ENCODE results near the gene TJP1.
"Not testable (repeated sequence)": the region's sequence is repeated elsewhere in the genome, so short reads cannot be mapped to it uniquely, and the experiment has no call there.

The TJP1 gene

DNA sequence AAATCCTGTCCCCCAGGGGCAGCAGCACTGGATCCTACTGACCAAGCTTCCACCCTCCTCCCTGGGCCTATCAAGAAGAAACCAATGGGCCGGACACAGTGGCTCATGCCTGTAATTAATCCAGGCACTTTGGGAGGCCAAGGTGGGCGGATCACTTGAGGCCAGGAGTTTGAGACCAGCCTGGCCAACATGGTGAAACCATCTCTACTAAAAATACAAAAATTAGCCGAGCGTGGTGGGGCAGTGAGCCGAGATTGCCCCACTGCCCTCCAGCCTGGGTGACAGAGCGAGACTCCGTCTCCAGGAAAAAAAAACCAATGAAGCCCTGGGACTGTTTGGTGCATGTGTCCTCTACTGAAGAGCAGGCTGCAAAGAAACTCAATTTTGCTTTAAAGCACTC, 125.8 kb downstream of the TJP1 start:
- not testable (repeated sequence) for H3K4me3 ChIP-seq (ENCODE audit: low read length); H3K27me3 ChIP-seq (ENCODE audit: control insufficient read depth, insufficient read depth, low read length)

DNA sequence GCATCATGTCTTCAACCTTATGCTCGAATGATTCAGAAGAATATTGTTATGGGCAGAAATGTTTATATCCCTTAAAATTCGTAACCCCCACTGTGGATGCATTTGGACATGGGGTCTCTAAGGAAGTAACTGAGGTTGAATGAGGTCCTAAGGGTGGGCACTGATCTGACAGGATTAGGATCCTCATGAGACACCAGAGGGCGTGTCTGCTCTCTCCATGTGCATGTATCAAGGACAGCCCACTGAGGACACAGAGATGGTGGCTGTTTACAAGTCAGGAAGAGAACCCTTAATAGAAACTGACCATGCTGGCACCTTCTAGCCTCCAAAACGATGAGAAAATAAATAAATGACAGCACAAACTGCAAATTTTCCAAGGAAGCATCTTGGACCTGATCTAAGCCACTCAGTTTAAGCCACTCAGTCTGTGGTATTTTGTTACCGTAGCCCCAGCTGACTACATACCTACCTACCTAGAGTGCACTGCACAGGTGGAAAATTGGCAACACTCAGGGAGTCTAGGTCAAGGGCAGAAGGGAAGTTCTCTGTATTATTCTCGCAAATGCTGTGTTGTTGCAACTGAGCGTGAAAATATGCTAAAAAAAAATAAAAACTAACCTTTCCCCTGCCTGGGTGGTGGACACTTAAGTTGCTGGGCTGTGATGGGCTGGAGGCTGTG, 126.6 kb downstream of the TJP1 start:
- H3K4me2 ChIP-seq (ENCODE audit: low read length), result no peak overlapping the region
- H3K27me3 ChIP-seq (ENCODE audit: control insufficient read depth, insufficient read depth, low read length), result no peaks in the 10 kb centered on the region
- H3K9me3 ChIP-seq (replicated peaks; ENCODE audit: low read length), result no peaks in the 10 kb centered on the region
- H3K9ac ChIP-seq (ENCODE audit: low read depth, low read length), result no peak overlapping the region
- H3K4me3 ChIP-seq (ENCODE audit: low read length), result no peak overlapping the region
- peaks cover 27% of the 10 kb centered on the region for H3K36me3 ChIP-seq (ENCODE audit: insufficient read depth, low read length)
- peaks cover 21% of the 10 kb centered on the region for H3K4me1 ChIP-seq (ENCODE audit: control insufficient read depth, insufficient read depth, low read length)

More for the DNA sequence above, 125.8 kb downstream of the TJP1 start:
- H3K9me3 ChIP-seq (replicated peaks; ENCODE audit: low read length); H3K4me2 ChIP-seq (ENCODE audit: low read length); H3K9ac ChIP-seq (ENCODE audit: low read depth, low read length): not testable (repeated sequence)
- Histone ChIP-seq H3K36me3 (ENCODE audit: insufficient read depth, low read length) (peaks cover 36% of the 10 kb centered on the region), H3K4me1 (ENCODE audit: control insufficient read depth, insufficient read depth, low read length) (peaks cover 21% of the 10 kb centered on the region)

DNA sequence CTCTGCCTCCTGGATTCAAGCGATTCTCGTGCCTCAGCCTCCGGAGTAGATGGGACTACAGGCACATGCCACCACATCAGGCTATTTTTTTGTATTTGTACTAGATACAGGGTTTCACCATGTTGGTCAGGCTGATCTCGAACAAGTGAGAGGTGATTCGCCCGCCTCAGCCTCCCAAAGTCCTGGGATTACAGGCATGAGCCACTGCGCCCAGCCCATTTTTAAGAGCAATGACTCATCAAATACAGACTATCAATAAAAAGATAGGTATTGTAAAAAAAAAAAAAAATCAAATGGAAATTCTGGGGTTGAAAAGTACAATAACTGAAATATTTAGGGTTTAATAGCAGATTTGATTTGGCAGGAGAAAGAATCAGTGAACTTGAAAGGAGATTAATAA, 129.0 kb downstream of the TJP1 start:
- Histone ChIP-seq H3K9me3 (replicated peaks; ENCODE audit: low read length) (no peaks in the 10 kb centered on the region), H3K9ac (ENCODE audit: low read depth, low read length) (no peak overlapping the region), H3K36me3 (ENCODE audit: insufficient read depth, low read length) (peaks cover 9% of the 10 kb centered on the region), H3K4me1 (ENCODE audit: control insufficient read depth, insufficient read depth, low read length) (peaks cover 10% of the 10 kb centered on the region), H3K4me2 (ENCODE audit: low read length) (no peak overlapping the region), H3K4me3 (ENCODE audit: low read length) (no peak overlapping the region), H3K27me3 (ENCODE audit: control insufficient read depth, insufficient read depth, low read length) (no peaks in the 10 kb centered on the region)

DNA sequence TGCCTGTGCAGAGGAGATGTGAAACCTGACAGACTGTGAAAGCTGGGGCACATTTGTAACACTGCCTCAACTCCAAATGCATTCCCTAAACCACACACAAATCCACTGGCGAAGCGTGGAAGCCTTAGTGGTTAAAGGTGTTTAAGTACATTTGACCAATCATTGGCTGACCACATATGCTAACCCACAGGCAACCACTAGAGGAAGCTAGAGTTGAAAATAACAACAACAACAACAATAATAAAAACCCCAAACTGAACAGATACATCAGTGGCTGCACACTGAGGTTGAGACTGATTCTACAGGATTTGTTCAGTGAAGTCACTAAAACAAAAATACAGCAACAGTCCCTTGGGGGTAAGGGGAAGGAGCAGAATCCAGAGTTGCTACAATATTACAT, 129.7 kb downstream of the TJP1 start:
- no peaks in the 10 kb centered on the region for H3K27me3 ChIP-seq (ENCODE audit: control insufficient read depth, insufficient read depth, low read length)
- H3K36me3 ChIP-seq (ENCODE audit: insufficient read depth, low read length), result peaks cover 7% of the 10 kb centered on the region
- H3K4me2 ChIP-seq (ENCODE audit: low read length), result no peak overlapping the region
- H3K4me3 ChIP-seq (ENCODE audit: low read length), result no peak overlapping the region
- H3K9ac ChIP-seq (ENCODE audit: low read depth, low read length), result no peak overlapping the region
- H3K4me1 ChIP-seq (ENCODE audit: control insufficient read depth, insufficient read depth, low read length), result peaks cover 6% of the 10 kb centered on the region
- H3K9me3 ChIP-seq (replicated peaks; ENCODE audit: low read length), result no peaks in the 10 kb centered on the region

DNA sequence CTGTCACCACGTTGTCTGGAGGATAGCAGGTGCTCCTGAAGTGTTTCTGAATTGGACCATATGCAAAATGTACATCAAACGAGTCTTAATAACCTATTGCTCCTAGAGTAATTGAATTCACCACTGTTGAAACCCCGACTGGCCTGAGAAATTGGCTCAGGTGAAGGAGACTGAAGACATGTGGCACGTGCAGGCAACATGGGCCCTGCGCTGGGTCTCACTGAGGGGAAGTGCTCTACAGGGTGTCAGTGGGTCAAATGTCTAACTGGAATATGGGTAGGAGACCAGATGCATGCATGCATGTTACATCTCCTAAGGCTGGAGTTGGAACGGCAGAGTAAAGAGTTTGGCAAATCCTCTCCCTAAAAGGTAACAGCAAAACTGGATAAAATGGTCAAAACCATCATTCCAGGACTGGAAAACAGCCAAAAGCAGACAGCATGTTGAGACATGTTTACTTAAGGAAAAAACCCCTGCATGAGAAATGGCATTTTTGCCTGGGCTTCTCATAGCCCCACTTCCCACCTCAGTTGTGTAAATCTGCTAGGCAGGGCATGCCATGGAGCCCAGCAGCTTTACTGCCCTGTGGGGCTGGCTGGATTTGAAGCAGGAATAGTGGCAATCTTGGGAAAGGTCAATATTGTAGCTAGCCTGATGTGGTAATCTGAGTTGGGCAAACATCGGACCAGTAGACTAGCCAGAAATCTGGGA, 131.3 kb downstream of the TJP1 start:
- Histone ChIP-seq H3K27me3 (ENCODE audit: control insufficient read depth, insufficient read depth, low read length) (no peaks in the 10 kb centered on the region), H3K4me2 (ENCODE audit: low read length) (no peak overlapping the region), H3K9ac (ENCODE audit: low read depth, low read length) (no peak overlapping the region), H3K4me3 (ENCODE audit: low read length) (no peak overlapping the region), H3K4me1 (ENCODE audit: control insufficient read depth, insufficient read depth, low read length) (peaks cover 13% of the 10 kb centered on the region), H3K36me3 (ENCODE audit: insufficient read depth, low read length) (no peaks in the 10 kb centered on the region), H3K9me3 (replicated peaks; ENCODE audit: low read length) (no peaks in the 10 kb centered on the region)

DNA sequence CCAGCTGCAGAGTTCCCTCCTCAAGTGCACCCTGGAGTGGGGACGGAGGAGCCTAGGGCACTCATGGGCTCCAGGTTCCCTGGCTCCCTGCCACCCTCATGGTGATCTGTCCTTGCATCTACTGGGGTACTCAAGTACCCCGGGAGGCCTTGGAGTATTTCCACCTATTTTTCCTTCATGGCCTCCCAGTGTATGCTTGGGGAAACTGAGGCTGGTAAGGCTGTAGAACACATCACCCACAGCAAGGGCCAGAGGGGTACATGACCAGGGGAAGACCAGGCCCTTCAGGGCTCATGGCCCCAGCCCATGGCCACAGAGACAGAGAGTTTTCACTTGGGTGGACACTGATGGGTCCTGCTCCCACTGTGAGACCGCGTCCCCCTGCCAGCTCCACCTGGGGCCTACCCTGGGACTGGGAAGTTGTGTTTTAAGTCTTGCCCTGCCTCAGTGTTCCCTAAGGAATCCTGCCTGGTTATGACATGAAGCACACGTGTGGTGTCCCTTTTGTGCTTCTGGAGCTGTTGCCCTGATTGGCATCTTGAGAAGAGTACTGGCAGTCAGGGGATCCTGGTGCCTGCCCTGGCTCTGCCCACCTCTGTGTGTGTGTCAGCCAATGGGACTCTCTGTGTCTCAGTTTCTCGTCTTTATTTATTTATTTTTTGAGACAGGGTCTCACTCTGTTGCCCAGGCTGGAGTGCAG, 132.8 kb downstream of the TJP1 start:
- Histone ChIP-seq H3K4me2 (ENCODE audit: low read length) (no peak overlapping the region), H3K4me3 (ENCODE audit: low read length) (no peak overlapping the region), H3K9me3 (replicated peaks; ENCODE audit: low read length) (no peaks in the 10 kb centered on the region), H3K9ac (ENCODE audit: low read depth, low read length) (no peak overlapping the region), H3K36me3 (ENCODE audit: insufficient read depth, low read length) (no peaks in the 10 kb centered on the region), H3K4me1 (ENCODE audit: control insufficient read depth, insufficient read depth, low read length) (peaks cover 22% of the 10 kb centered on the region), H3K27me3 (ENCODE audit: control insufficient read depth, insufficient read depth, low read length) (no peaks in the 10 kb centered on the region)

DNA sequence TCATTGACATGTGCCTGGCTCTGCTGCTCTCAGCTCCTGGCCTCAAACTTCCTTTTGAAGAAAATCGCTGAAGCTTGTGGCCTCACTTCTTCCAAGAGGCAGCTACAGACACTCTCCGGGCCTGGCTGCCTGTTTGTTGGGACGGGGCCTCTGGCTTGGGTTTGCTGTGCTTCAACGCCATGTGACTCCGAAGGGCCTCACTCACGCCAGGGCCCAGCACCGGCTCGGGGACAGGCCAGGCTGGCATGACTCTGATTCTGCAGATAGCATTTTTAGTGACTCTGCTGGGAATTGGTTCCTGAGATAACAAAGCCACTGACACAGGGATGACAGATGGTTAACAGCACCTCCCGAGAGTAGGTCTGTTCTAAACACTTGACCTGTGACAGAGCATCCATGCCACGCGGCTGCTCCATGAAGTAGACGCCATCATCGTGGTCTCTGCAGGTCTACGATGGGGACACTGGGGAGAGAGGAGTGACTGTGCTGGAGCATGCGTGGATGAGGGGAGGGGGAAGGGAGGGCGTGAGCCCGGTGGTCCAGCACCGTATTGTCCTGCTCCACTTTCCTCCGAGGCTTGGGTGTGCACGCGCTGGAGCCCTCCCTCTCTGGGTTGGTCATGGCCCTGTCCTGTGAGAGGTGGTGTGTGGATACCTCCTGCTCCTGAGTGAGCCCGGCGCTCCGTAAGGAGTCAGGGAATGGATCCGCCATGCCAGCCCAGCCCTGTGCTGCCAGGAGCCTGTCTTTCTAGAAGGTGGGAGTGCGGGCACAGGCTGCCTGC, 133.6 kb downstream of the TJP1 start:
- no peaks in the 10 kb centered on the region for H3K9me3 ChIP-seq (replicated peaks; ENCODE audit: low read length)
- no peaks in the 10 kb centered on the region for H3K27me3 ChIP-seq (ENCODE audit: control insufficient read depth, insufficient read depth, low read length)
- H3K9ac ChIP-seq (ENCODE audit: low read depth, low read length), result no peak overlapping the region
- H3K36me3 ChIP-seq (ENCODE audit: insufficient read depth, low read length), result no peaks in the 10 kb centered on the region
- H3K4me1 ChIP-seq (ENCODE audit: control insufficient read depth, insufficient read depth, low read length), result peaks cover 22% of the 10 kb centered on the region
- H3K4me3 ChIP-seq (ENCODE audit: low read length), result no peak overlapping the region
- no peak overlapping the region for H3K4me2 ChIP-seq (ENCODE audit: low read length)

DNA sequence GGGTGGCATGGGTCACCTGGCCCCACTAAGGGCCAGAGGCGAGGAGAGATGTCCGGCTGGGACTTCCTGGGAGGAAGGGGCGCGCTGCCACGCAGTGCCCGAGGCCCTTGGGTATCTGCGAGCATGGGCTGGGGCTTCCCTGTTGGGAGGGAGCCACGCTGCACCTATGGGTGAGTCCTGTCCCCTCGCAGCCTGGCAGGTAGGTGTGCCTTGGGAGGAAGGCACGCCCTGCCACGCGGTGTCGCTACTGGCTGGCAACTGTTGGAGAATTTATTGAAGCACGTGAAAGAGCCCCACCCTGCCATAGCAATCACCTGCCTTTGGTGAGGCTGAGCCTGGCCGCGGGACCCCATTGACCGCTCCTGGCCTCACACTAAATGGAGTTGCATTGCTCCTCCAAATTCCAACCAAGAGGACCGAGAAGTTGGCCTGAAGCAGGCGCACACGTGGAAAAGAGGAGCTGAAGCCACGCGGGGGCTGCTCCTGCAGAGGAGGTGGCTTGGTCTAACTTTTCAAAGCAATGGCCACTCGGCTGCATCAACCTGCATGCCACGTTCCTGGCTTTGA, 134.2 kb downstream of the TJP1 start:
- no peak overlapping the region for H3K4me2 ChIP-seq (ENCODE audit: low read length)
- no peaks in the 10 kb centered on the region for H3K36me3 ChIP-seq (ENCODE audit: insufficient read depth, low read length)
- no peaks in the 10 kb centered on the region for H3K27me3 ChIP-seq (ENCODE audit: control insufficient read depth, insufficient read depth, low read length)
- H3K9ac ChIP-seq (ENCODE audit: low read depth, low read length), result no peak overlapping the region
- H3K9me3 ChIP-seq (replicated peaks; ENCODE audit: low read length), result no peaks in the 10 kb centered on the region
- no peak overlapping the region for H3K4me3 ChIP-seq (ENCODE audit: low read length)
- H3K4me1 ChIP-seq (ENCODE audit: control insufficient read depth, insufficient read depth, low read length), result peaks cover 16% of the 10 kb centered on the region

DNA sequence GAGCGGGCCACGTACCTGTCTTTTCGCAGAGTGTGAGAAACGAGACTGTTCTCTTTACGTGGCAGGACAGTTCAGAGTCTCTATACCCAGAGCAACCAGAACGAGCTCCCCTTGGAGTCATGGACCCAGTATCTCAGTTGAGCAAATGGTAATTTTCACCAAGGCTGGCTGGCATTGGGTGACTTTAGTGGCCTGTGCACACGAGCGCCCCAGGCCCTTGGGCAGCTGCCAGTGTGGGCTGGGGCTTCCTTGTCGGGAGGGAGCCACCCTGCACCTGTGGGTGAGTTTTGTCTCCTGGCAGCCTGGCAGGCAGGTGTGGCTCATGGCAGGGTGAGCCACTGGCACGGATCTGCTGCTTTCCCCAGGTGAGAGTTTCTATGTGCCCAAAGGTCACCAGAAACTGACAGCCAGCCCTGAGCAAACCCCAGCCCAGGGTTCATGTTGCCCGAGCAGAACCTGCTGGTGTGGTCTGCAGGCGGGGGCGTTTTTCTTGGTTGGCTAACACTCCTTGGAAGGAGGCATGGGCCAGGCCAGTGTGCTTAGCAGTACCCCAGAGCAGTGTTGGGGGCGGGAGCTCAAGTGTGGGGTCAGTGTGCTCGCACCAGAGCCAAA, 135.0 kb downstream of the TJP1 start:
- no peak overlapping the region for H3K4me2 ChIP-seq (ENCODE audit: low read length)
- no peaks in the 10 kb centered on the region for H3K36me3 ChIP-seq (ENCODE audit: insufficient read depth, low read length)
- peaks cover 16% of the 10 kb centered on the region for H3K4me1 ChIP-seq (ENCODE audit: control insufficient read depth, insufficient read depth, low read length)
- H3K4me3 ChIP-seq (ENCODE audit: low read length), result no peak overlapping the region
- no peak overlapping the region for H3K9ac ChIP-seq (ENCODE audit: low read depth, low read length)
- H3K9me3 ChIP-seq (replicated peaks; ENCODE audit: low read length), result no peaks in the 10 kb centered on the region
- no peaks in the 10 kb centered on the region for H3K27me3 ChIP-seq (ENCODE audit: control insufficient read depth, insufficient read depth, low read length)

DNA sequence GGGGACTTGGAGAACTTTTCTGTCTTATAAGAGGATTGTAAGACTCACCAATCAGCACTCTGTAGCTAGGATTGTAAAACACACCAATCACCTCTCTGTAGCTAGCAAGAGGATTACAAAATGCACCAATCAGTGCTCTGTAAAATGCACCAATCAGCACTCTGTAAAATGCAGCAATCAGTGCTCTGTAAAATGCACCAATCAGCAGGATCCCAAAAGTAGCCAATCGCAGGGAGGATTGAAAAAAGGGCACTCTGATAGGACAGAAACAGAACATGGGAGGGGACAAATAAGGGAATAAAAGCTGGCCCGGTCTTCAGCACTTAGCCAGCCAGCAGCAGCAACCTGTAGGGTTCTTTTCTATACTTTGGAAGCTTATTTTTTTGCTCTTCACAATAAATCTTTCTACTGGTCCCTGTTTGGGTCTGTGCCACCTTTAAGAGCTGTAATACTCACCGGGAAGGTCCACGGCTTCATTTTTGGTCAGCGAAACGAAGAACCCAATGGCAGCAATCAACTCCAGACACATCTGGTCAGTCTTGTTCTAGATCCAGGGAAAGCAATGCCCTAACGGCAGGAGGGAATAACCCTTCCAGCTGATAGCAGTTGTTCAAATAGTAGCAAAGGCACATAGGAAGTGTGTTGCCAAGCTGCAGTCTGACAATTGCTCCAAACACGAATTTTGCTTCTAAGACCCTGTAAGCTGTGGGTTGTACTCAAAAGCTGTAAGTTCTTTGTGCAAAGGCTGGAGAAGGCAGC, 135.6 kb downstream of the TJP1 start:
- Histone ChIP-seq H3K4me1 (ENCODE audit: control insufficient read depth, insufficient read depth, low read length) (peaks cover 16% of the 10 kb centered on the region), H3K4me2 (ENCODE audit: low read length) (peak overlapping the region; percentile 52), H3K9me3 (replicated peaks; ENCODE audit: low read length) (no peaks in the 10 kb centered on the region), H3K4me3 (ENCODE audit: low read length) (no peak overlapping the region), H3K9ac (ENCODE audit: low read depth, low read length) (no peak overlapping the region), H3K27me3 (ENCODE audit: control insufficient read depth, insufficient read depth, low read length) (no peaks in the 10 kb centered on the region), H3K36me3 (ENCODE audit: insufficient read depth, low read length) (no peaks in the 10 kb centered on the region)
